Neural cell (in vitro differentiated cells): ENCODE measurements around the gene PROM2. TPM values are rescaled to one million over a fixed set of nuclear protein-coding genes. Genes with fewer than 3 reads are reported as not detected.

ENCODE experiments used
- H2AFZ ChIP-seq: fragments of 200-600, 300-800 bp; sonication (generic), shearing (Covaris generic); 2 replicates; pipeline ENCODE4 v1.6.0; 2014; ENCODE audit warnings: low read depth, mild to moderate bottlenecking, antibody characterized with exemption, low read length, moderate library complexity
- H3F3A ChIP-seq: fragments of 200-600 bp; shearing (Covaris generic); 2 replicates; pipeline ENCODE4 v1.6.1; 2016; ENCODE audit warnings: mild to moderate bottlenecking, moderate library complexity, mixed read lengths, antibody characterized with exemption, low read length; ENCODE audit not compliant: insufficient read depth, poor library complexity, severe bottlenecking
- H3K27ac ChIP-seq: fragments of 200-600, 300-800 bp; sonication (generic), shearing (Covaris generic); 2 replicates; pipeline ENCODE4 v1.5.1; 2014; ENCODE audit warnings: mild to moderate bottlenecking, low read length, moderate library complexity
- H3K27me3 ChIP-seq: fragments of 300-800, 200-600 bp; sonication (generic), shearing (Covaris generic); 2 replicates; pipeline ENCODE4 v1.6.0; 2014; ENCODE audit warnings: mild to moderate bottlenecking, low read depth, low read length, moderate library complexity; ENCODE audit not compliant: insufficient read depth
- H3K36me3 ChIP-seq: fragments of 300-800, 200-600 bp; sonication (generic), shearing (Covaris generic); 2 replicates; pipeline ENCODE4 v1.5.1; 2014; ENCODE audit warnings: mild to moderate bottlenecking, antibody characterized with exemption, low read length, moderate library complexity; ENCODE audit not compliant: insufficient read depth
- H3K4me2 ChIP-seq: fragments of 300-800, 200-600 bp; sonication (generic), shearing (Covaris generic); 2 replicates; pipeline ENCODE4 v1.6.0; 2014; ENCODE audit warnings: mild to moderate bottlenecking, low read length
- H3K4me3 ChIP-seq: fragments of 300-800, 200-600 bp; sonication (generic), shearing (Covaris generic); 2 replicates; pipeline ENCODE4 v1.5.1; 2014; ENCODE audit warnings: mild to moderate bottlenecking, low read length, moderate library complexity
- H3K79me2 ChIP-seq: fragments of 200-600 bp; shearing (Covaris generic); replicated peaks from 2 replicates; pipeline ENCODE4 v1.6.0; 2014; ENCODE audit warnings: mild to moderate bottlenecking, low read length, moderate library complexity; ENCODE audit not compliant: insufficient read depth
- H3K9ac ChIP-seq: fragments of 300-800, 200-600 bp; sonication (generic), shearing (Covaris generic); 2 replicates; pipeline ENCODE4 v1.6.1; 2016; ENCODE audit warnings: mild to moderate bottlenecking, low read length, mixed read lengths
- H3K9me2 ChIP-seq: fragments of 200-600 bp; shearing (Covaris generic); 2 replicates; pipeline ENCODE4 v1.6.1; 2016; ENCODE audit warnings: mild to moderate bottlenecking, low read length, mixed read lengths; ENCODE audit not compliant: insufficient read depth
- H3K9me3 ChIP-seq: fragments of 200-600, 300-800 bp; sonication (generic), shearing (Covaris generic); 2 replicates; pipeline ENCODE4 v1.6.1; 2016; ENCODE audit warnings: mild to moderate bottlenecking, mixed run types, low read length, moderate library complexity, mixed read lengths
- H4K20me1 ChIP-seq: fragments of 200-600 bp; shearing (Covaris generic); 2 replicates; pipeline ENCODE4 v1.6.1; 2016; ENCODE audit warnings: mild to moderate bottlenecking, mixed run types; ENCODE audit not compliant: insufficient read depth
- EP300 ChIP-seq: fragments of 450-650 bp; conservative IDR thresholded peaks from 2 replicates; pipeline ENCODE4 v1.6.1; 2014; ENCODE audit warnings: antibody characterized with exemption, mild to moderate bottlenecking, moderate library complexity; ENCODE audit not compliant: poor library complexity, severe bottlenecking
- MXI1 ChIP-seq: fragments of 450-650 bp; conservative IDR thresholded peaks from 2 replicates; pipeline ENCODE4 v1.6.1; 2014; ENCODE audit warnings: antibody characterized with exemption, mild to moderate bottlenecking; ENCODE audit not compliant: poor library complexity, severe bottlenecking
- SMC3 ChIP-seq: fragments of 450-650 bp; conservative IDR thresholded peaks from 2 replicates; pipeline ENCODE4 v1.6.1; 2014; ENCODE audit warnings: antibody characterized with exemption, mild to moderate bottlenecking, moderate library complexity; ENCODE audit not compliant: poor library complexity
- TAF1 ChIP-seq: IDR thresholded peaks from 2 replicates; pipeline ENCODE4 v1.6.1; 2012; ENCODE audit warnings: low read depth
- polyA plus RNA-seq: library from polyadenylated mRNA; depleted of rRNA; stranded (reverse); fragments of >200 nt; gene quantifications from 2 replicates; pipeline ENCODE4 v1.2.3, GENCODE V29; 2014
- TF ChIP-seq, protein P1 (sequence below): fragments of 450-650 bp; IDR thresholded peaks from 2 replicates; pipeline ENCODE4 v1.5.1; 2014; ENCODE audit warnings: antibody characterized with exemption, mild to moderate bottlenecking, moderate library complexity; ENCODE audit not compliant: poor library complexity, severe bottlenecking
- TF ChIP-seq, protein P2 (sequence below): IDR thresholded peaks from 2 replicates; pipeline ENCODE4 v1.6.1; 2012; ENCODE audit warnings: borderline replicate concordance

Gene PROM2
- polyA plus RNA-seq, 1 donor from 2014 or later = 2.2 TPM

DNA sequence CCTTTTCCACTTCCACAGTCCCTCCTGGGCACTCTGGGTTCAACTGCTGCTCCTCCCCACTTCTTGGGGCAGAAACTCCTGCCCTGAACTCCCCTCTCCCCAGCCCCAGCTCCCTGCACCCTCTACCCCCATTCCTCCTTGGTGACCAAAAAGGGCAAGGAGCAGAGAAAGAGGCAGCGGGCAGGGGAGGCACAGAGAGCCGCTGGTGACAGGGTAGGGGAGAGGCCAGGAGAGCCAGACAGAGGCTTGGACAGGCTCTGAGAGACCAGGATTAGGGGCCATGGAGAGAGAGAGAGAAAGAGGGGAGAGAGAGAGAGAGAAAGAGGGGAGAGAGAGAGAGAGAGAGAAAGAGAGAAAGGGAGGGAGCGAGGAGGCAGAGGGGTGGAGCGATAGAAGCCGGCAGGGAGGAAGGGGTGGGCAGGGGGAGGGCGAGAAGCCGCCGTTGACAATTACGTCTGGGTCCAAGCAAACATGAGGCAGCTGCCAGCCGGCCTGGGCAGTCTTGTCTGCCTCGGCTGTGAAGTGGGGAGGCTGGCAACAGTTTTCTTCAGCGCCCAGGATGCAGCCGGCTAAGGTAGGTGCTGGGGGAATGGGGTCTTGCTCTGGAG is 22.7 kb downstream of the PROM2 start, which contains the start of gene KCNIP3:
Gene KCNIP3 (plus strand): TSS at position 468 of the 608 bp plus-strand sequence. CDS start 92 bp downstream, at position 560.
- Histone ChIP-seq H3K9me2 (no peaks in the 10 kb centered on the region), H2AFZ (no peak within 1 kb of the TSS), H3K9ac (no peak within 1 kb of the TSS), H3K27ac (no peak within 1 kb of the TSS), H3K4me3 (no peak within 1 kb of the TSS), H4K20me1 (no peaks in the 10 kb centered on the region), H3F3A (no peaks in the 10 kb centered on the region), H3K4me2 (no peak within 1 kb of the TSS), H3K9me3 (peaks cover 2% of the 10 kb centered on the region), H3K79me2 (no peaks in the 10 kb centered on the region), H3K27me3 (no peaks in the 10 kb centered on the region), H3K36me3 (no peaks in the 10 kb centered on the region)
- TF ChIP-seq EP300 (no peak), TAF1 (no peak), SMC3 (no peak)

DNA sequence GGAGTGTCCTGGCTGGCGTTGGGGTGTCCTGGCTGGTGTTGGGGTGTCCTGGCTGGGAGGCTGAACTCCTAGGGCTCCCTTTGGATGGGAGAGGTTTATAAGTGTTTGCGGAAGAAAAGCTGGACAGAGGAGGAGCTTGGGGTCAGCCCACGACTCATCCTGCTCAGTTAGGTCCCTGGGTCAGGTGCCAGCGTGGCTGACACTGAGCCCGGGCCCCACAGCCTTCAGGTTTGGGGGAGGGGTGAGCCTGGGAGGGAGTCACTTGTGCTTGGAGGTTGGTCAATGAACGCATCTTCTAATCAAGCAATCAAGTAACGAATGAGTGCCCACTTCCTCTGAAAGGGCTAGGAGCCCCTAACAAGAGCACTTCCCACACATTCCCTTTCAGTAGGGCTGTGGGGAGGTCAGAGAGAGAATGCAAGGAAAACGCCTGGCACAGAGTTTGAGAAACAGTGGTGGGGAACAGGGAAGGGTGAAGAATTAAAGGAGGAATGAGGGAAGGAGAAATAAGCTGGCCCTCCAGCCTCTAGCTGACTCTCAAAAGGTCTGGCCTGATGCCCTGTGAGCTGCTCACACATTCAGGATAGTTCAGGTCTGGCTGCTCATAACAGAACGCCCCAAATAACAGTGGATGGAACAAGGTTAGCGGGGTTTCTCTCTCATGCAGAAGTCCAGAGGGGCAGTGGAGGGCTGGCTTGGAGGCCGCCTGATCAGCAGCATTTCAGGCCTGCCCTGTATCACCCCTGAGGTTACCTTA is 23.6 kb downstream of the PROM2 start:
- Histone ChIP-seq H3K36me3 (no peaks in the 10 kb centered on the region), H3K9ac (no peak overlapping the region), H3K4me2 (no peak overlapping the region), H3K27me3 (no peaks in the 10 kb centered on the region), H3K9me3 (peaks cover 2% of the 10 kb centered on the region), H3K9me2 (no peaks in the 10 kb centered on the region), H3K79me2 (no peaks in the 10 kb centered on the region), H3K27ac (no peak overlapping the region), H2AFZ (no peak overlapping the region), H3K4me3 (no peak overlapping the region), H4K20me1 (no peaks in the 10 kb centered on the region), H3F3A (no peaks in the 10 kb centered on the region)
- TF ChIP-seq MXI1 (no peak), EP300 (no peak), TAF1 (no peak)
- TF ChIP-seq, protein P1, sequence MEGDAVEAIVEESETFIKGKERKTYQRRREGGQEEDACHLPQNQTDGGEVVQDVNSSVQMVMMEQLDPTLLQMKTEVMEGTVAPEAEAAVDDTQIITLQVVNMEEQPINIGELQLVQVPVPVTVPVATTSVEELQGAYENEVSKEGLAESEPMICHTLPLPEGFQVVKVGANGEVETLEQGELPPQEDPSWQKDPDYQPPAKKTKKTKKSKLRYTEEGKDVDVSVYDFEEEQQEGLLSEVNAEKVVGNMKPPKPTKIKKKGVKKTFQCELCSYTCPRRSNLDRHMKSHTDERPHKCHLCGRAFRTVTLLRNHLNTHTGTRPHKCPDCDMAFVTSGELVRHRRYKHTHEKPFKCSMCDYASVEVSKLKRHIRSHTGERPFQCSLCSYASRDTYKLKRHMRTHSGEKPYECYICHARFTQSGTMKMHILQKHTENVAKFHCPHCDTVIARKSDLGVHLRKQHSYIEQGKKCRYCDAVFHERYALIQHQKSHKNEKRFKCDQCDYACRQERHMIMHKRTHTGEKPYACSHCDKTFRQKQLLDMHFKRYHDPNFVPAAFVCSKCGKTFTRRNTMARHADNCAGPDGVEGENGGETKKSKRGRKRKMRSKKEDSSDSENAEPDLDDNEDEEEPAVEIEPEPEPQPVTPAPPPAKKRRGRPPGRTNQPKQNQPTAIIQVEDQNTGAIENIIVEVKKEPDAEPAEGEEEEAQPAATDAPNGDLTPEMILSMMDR = no peak
- TF ChIP-seq, protein P2, sequence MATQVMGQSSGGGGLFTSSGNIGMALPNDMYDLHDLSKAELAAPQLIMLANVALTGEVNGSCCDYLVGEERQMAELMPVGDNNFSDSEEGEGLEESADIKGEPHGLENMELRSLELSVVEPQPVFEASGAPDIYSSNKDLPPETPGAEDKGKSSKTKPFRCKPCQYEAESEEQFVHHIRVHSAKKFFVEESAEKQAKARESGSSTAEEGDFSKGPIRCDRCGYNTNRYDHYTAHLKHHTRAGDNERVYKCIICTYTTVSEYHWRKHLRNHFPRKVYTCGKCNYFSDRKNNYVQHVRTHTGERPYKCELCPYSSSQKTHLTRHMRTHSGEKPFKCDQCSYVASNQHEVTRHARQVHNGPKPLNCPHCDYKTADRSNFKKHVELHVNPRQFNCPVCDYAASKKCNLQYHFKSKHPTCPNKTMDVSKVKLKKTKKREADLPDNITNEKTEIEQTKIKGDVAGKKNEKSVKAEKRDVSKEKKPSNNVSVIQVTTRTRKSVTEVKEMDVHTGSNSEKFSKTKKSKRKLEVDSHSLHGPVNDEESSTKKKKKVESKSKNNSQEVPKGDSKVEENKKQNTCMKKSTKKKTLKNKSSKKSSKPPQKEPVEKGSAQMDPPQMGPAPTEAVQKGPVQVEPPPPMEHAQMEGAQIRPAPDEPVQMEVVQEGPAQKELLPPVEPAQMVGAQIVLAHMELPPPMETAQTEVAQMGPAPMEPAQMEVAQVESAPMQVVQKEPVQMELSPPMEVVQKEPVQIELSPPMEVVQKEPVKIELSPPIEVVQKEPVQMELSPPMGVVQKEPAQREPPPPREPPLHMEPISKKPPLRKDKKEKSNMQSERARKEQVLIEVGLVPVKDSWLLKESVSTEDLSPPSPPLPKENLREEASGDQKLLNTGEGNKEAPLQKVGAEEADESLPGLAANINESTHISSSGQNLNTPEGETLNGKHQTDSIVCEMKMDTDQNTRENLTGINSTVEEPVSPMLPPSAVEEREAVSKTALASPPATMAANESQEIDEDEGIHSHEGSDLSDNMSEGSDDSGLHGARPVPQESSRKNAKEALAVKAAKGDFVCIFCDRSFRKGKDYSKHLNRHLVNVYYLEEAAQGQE = no peak
